H1 (cell line): ENCODE measurements around the gene PALD1. TPM values are rescaled to one million over a fixed set of nuclear protein-coding genes. Genes with fewer than 3 reads are reported as not detected.

Experiments
- CTCF ChIA-PET: fragments of 300-600 bp; sonication (Branson Sonifier 250); formaldehyde crosslinking; loops from one replicate; lab custom pipeline; 2021; ENCODE audit not compliant: partially characterized antibody; lab: Charles Lee
- POLR2A ChIA-PET: fragments of 300-600 bp; sonication (Branson Sonifier 250); formaldehyde crosslinking; loops from one replicate; lab custom pipeline; 2021; ENCODE audit warnings: inconsistent platforms; ENCODE audit not compliant: partially characterized antibody; lab: Charles Lee
- DNase-seq, 2 experiments: peaks; one replicate each; pipeline versions ENCODE4 v3.0.0 to v3.0.0-alpha.2; 2010 to 2022; ENCODE audit warnings: low spot score in 2 of 2, low read depth in 1 of 2, mixed read lengths in 1 of 2
- FAIRE-seq: peaks from 2 replicates; lab custom pipeline; 2011; peaks lifted over from hg19 to GRCh38; lab: Jason Lieb, UNC
- H2AFZ ChIP-seq: 2 replicates; pipeline ENCODE4 v1.8.1; 2012; ENCODE audit warnings: low read length, inconsistent platforms
- H2AK5ac ChIP-seq: 2 replicates; pipeline ENCODE4 v1.6.1; 2013; ENCODE audit warnings: low read depth, low read length
- H2BK120ac ChIP-seq: replicated peaks from 2 replicates; pipeline ENCODE3; 2013; ENCODE audit warnings: low read depth, low read length, inconsistent platforms
- H2BK12ac ChIP-seq: 2 replicates; pipeline ENCODE4 v1.6.1; 2013; ENCODE audit warnings: low read depth, low read length
- H2BK15ac ChIP-seq: 2 replicates; pipeline ENCODE4 v1.6.1; 2013; ENCODE audit warnings: low read length
- H2BK20ac ChIP-seq: 2 replicates; pipeline ENCODE4 v1.6.1; 2013; ENCODE audit warnings: low read length
- H2BK5ac ChIP-seq: 2 replicates; pipeline ENCODE4 v1.6.1; 2013; ENCODE audit warnings: low read depth, low read length
- H3K14ac ChIP-seq: 2 replicates; pipeline ENCODE4 v1.6.1; 2013; ENCODE audit warnings: inconsistent platforms; ENCODE audit not compliant: insufficient read length
- H3K18ac ChIP-seq: 2 replicates; pipeline ENCODE4 v1.6.1; 2013; ENCODE audit warnings: low read length; ENCODE audit errors: extremely low read depth
- H3K23ac ChIP-seq: 2 replicates; pipeline ENCODE4 v1.6.1; 2013; ENCODE audit warnings: inconsistent platforms; ENCODE audit not compliant: insufficient read length
- H3K23me2 ChIP-seq: 2 replicates; pipeline ENCODE4 v1.6.1; 2013; ENCODE audit warnings: low read depth, low read length
- H3K27ac ChIP-seq: 2 replicates; pipeline ENCODE4 v1.6.1; 2011; ENCODE audit warnings: low read depth, low read length, inconsistent platforms
- H3K27me3 ChIP-seq, 4 experiments: replicated peaks in 1 of 4; 1 replicate in 1 of 4; 2 replicates in 3 of 4; pipeline versions ENCODE4 v1.6.1 to v1.8.1; 2011 to 2013; ENCODE audit warnings: low read length in 3 of 4, mild to moderate bottlenecking in 3 of 4, inconsistent platforms in 2 of 4, mixed read lengths in 2 of 4, moderate library complexity in 1 of 4; ENCODE audit not compliant: control insufficient read depth in 3 of 4, insufficient read depth in 3 of 4; ENCODE audit errors: extremely low read depth in 1 of 4
- H3K36me3 ChIP-seq, 4 experiments: 2 replicates each; pipeline versions ENCODE4 v1.6.1 to v1.8.1; 2011 to 2013; ENCODE audit warnings: mild to moderate bottlenecking in 4 of 4, low read length in 3 of 4, moderate library complexity in 2 of 4, control low read depth in 1 of 4, inconsistent platforms in 1 of 4; ENCODE audit not compliant: insufficient read depth in 4 of 4, control insufficient read depth in 2 of 4
- H3K4ac ChIP-seq: replicated peaks from 2 replicates; pipeline ENCODE3; 2013; ENCODE audit warnings: low read length, low read depth, mixed read lengths, inconsistent platforms; ENCODE audit not compliant: insufficient read length
- H3K4me1 ChIP-seq, 4 experiments: replicated peaks in 1 of 4; 1 replicate in 1 of 4; 2 replicates in 3 of 4; pipeline versions ENCODE4 v1.6.1 to v1.8.1; 2011 to 2013; ENCODE audit warnings: low read length in 3 of 4, inconsistent platforms in 2 of 4, mixed read lengths in 1 of 4; ENCODE audit not compliant: insufficient read depth in 4 of 4, control insufficient read depth in 3 of 4
- H3K4me2 ChIP-seq, 2 experiments: 2 replicates each; pipeline versions ENCODE4 v1.6.1 to v1.8.1; 2011 to 2013; ENCODE audit warnings: low read depth in 2 of 2, low read length in 2 of 2, control low read depth in 1 of 2, inconsistent platforms in 1 of 2, mild to moderate bottlenecking in 1 of 2; ENCODE audit not compliant: insufficient read depth in 1 of 2
- H3K4me3 ChIP-seq, 4 experiments: fragments of 200-600, 300-600 bp in 1 of 4; sonication (generic), shearing (Covaris generic), sonication (Bioruptor Twin) in 1 of 4; 2 replicates each; pipeline versions ENCODE4 v1.5.1 to v1.8.1; 2011 to 2016; ENCODE audit warnings: low read length in 4 of 4, low read depth in 3 of 4, control low read depth in 2 of 4, inconsistent platforms in 2 of 4, mild to moderate bottlenecking in 2 of 4, mixed read lengths in 1 of 4, moderate library complexity in 1 of 4; ENCODE audit not compliant: insufficient read depth in 2 of 4; ENCODE audit errors: extremely low read depth in 1 of 4
- H3K56ac ChIP-seq: replicated peaks from 2 replicates; pipeline ENCODE3; 2013; ENCODE audit warnings: low read depth, mild to moderate bottlenecking, mixed read lengths, low read length, inconsistent platforms; ENCODE audit not compliant: insufficient read length
- H3K79me1 ChIP-seq: 2 replicates; pipeline ENCODE4 v1.6.1; 2013; ENCODE audit warnings: low read depth, low read length, control low read depth
- H3K79me2 ChIP-seq, 2 experiments: 2 replicates each; pipeline versions ENCODE4 v1.6.1 to v1.8.1; 2012 to 2013; ENCODE audit warnings: low read length in 2 of 2, mild to moderate bottlenecking in 2 of 2, inconsistent platforms in 1 of 2; ENCODE audit not compliant: insufficient read depth in 2 of 2, control insufficient read depth in 1 of 2
- H3K9ac ChIP-seq, 4 experiments: replicated peaks in 1 of 4; 1 replicate in 1 of 4; 2 replicates in 3 of 4; pipeline versions ENCODE4 v1.6.1 to v1.8.1; 2011 to 2013; ENCODE audit warnings: low read depth in 3 of 4, low read length in 3 of 4, control low read depth in 2 of 4, mild to moderate bottlenecking in 2 of 4, moderate library complexity in 2 of 4, inconsistent platforms in 1 of 4; ENCODE audit errors: extremely low read depth in 1 of 4
- H3K9me3 ChIP-seq, 2 experiments: 2 replicates each; pipeline versions ENCODE4 v1.6.1 to v1.8.1; 2012 to 2013; ENCODE audit warnings: mild to moderate bottlenecking in 2 of 2, moderate library complexity in 2 of 2, control low read depth in 1 of 2, inconsistent platforms in 1 of 2, low read depth in 1 of 2, low read length in 1 of 2, mixed read lengths in 1 of 2; ENCODE audit not compliant: insufficient read depth in 2 of 2
- H4K20me1 ChIP-seq, 2 experiments: replicated peaks in 1 of 2; 2 replicates each; pipeline versions ENCODE3 to v1.8.1; 2011 to 2013; ENCODE audit warnings: inconsistent platforms in 2 of 2, low read length in 2 of 2, mild to moderate bottlenecking in 1 of 2; ENCODE audit not compliant: insufficient read depth in 2 of 2, control insufficient read depth in 1 of 2
- H4K5ac ChIP-seq: 2 replicates; pipeline ENCODE4 v1.6.1; 2013; ENCODE audit warnings: low read length, low read depth, mixed read lengths, inconsistent platforms; ENCODE audit not compliant: insufficient read length
- H4K8ac ChIP-seq: 2 replicates; pipeline ENCODE4 v1.8.0; 2013; ENCODE audit warnings: mild to moderate bottlenecking, moderate library complexity, low read length, inconsistent platforms; ENCODE audit not compliant: insufficient read depth; ENCODE audit errors: extremely low read depth
- H4K91ac ChIP-seq: replicated peaks from 2 replicates; pipeline ENCODE3; 2013; ENCODE audit warnings: low read length, mixed read lengths, inconsistent platforms; ENCODE audit not compliant: insufficient read length
- CHD1 ChIP-seq: IDR thresholded peaks from 2 replicates; pipeline ENCODE4 v1.6.1; 2012; ENCODE audit warnings: low read depth, low read length, improper control_type of control experiment
- RXRA ChIP-seq: IDR thresholded peaks from 2 replicates; pipeline ENCODE4 v1.6.1; 2011; ENCODE audit warnings: low read depth, mild to moderate bottlenecking, low read length, moderate library complexity; ENCODE audit not compliant: insufficient read depth
- SP1 ChIP-seq: IDR thresholded peaks from 2 replicates; pipeline ENCODE4 v1.6.1; 2011; ENCODE audit warnings: low read depth, low read length
- SRF ChIP-seq: IDR thresholded peaks from 2 replicates; pipeline ENCODE4 v1.6.1; 2011; ENCODE audit warnings: mild to moderate bottlenecking, low read depth, low read length, moderate library complexity
- WGBS, 2 experiments: shearing (Covaris generic) in 1 of 2; methylation state at CpG; one replicate each; pipeline versions ENCODE4 v1.1.6 to v1.1.7; 2013 to 2015; ENCODE audit warnings: low lambda C conversion rate in 2 of 2, mixed read lengths in 2 of 2, inconsistent platforms in 1 of 2, low coverage in 1 of 2, missing lambda C conversion rate in 1 of 2; ENCODE audit not compliant: insufficient replicate concordance in 2 of 2, insufficient coverage in 1 of 2, insufficient read length in 1 of 2; ENCODE audit errors: extremely low coverage in 1 of 2, missing lambda C conversion rate in 1 of 2; 5-methylcytosine and 5-hydroxymethylcytosine counted together
- polyA plus RNA-seq, 7 experiments: library from polyadenylated mRNA; depleted of rRNA in 3 of 7; stranded (reverse) in 5 of 7; unstranded in 2 of 7; fragments of >200 nt in 5 of 7; fragments of 200-250 nt in 2 of 7; gene quantifications; 1 replicate in 5 of 7; 2 replicates in 1 of 7; 4 replicates in 1 of 7; pipeline versions ENCODE4 v1.2.1 to v1.2.3, GENCODE V29; 2011 to 2013; ENCODE audit warnings: missing spikeins in 2 of 7, mixed read lengths in 2 of 7
- total RNA-seq: library from RNA; stranded (reverse); fragmentation: NEBNext Ultra II Directional; extraction: Animal tissue kit (Norgen Biotek cat#: 25700); gene quantifications from 2 replicates; pipeline ENCODE4 v1.2.1, GENCODE V29; 2021

The PALD1 gene
- total and polyA plus RNA-seq, 2 of the 8 experiments (the other 6 are each of a cell fraction or from before 2014, with no cell fraction given), result 13.3 to 32.8 TPM

DNA sequence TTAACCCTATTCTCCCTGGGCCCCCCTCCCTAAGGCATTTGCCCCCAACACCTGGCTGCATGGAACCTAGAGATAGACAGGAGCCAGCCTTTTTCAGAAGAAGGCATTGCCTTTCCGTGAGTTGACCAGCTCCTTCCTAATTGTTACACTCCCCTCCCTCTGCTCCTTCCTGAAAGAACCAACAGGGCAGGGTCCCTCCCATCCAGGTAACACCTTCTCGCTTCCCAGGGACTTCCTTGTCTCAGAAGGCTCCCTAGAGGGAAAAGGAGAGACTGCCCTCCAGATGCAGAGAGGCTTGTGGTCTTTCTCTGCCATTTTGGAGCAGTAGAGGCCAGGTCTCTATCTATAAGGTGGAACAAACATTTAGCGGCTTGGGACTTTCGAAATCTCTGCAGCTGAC is 31.9 kb downstream of the PALD1 start:
- Histone ChIP-seq H3K9me3 (no peaks in the 10 kb centered on the region), H3K4ac (no peak overlapping the region), H3K56ac (no peak overlapping the region), H3K4me2 (no peak overlapping the region), H2BK20ac (no peak overlapping the region), H4K8ac (no peak overlapping the region), H2AK5ac (no peak overlapping the region), H4K5ac (no peak overlapping the region), H3K36me3 (no peaks in the 10 kb centered on the region), H2BK5ac (peak overlapping the region; percentile 61; the same call in 1 of the 2 replicates), H3K27me3 (no peaks in the 10 kb centered on the region; a peak in 3 of 7 replicates), H3K79me2 (no peaks in the 10 kb centered on the region), H3K18ac (no peak overlapping the region), H3K27ac (no peak overlapping the region), H3K4me3 (no peak overlapping the region), H4K91ac (no peak overlapping the region), H3K14ac (no peak overlapping the region), H2AFZ (no peak overlapping the region), H3K9ac (no peak overlapping the region), H3K23me2 (no peaks in the 10 kb centered on the region; the same call in 1 of the 2 replicates), H2BK120ac (no peak overlapping the region), H2BK12ac (peak overlapping the region; percentile 71; the same call in 1 of the 2 replicates), H3K4me1 (peaks cover 0 to 26% (median 19%) of the 10 kb centered on the region in 4 experiments; a peak in 6 of 7 replicates)
- no peak for DNase-seq
- CTCF ChIA-PET, result interaction anchor here (0.6 to 4.5 kb wide), 8 partner anchors 10 to 650 kb away, joined by 3 to 23 read pairs (median 6); no protein-coding TSS in a partner anchor
- 84% methylated on average over 4 of the region's 4 CpGs; no CpG with 5 or more reads in 1 of the 2 experiments for WGBS, 2 experiments
- POLR2A ChIA-PET, result interaction anchor here (1.2 to 1.9 kb wide), 4 partner anchors 13 to 32 kb away, joined by 3 to 5 read pairs (median 4); partner anchors contain the start of gene PALD1
- FAIRE-seq, result no peak
- TF ChIP-seq RXRA (no peak), SRF (no peak), CHD1 (no peak), SP1 (no peak)
- TF ChIP-seq, all 59 proteins: peak for 0
- Histone ChIP-seq H2BK15ac (peak overlapping the region; percentile 33; the same call in 1 of the 2 replicates), H3K23ac (no peak overlapping the region), H3K79me1 (peaks cover 8% of the 10 kb centered on the region), H4K20me1 (peaks cover 0 to 4% of the 10 kb centered on the region in 2 experiments)
